Liver (tissue), 9 donors: ENCODE measurements around the gene CEP120. TPM values are rescaled to one million over a fixed set of nuclear protein-coding genes. Genes with fewer than 3 reads are reported as not detected.

Experiments used
- DNase-seq: peaks from one replicate; pipeline ENCODE4 v3.0.0-alpha.2; 2017; ENCODE audit warnings: low spot score
- H3K27ac ChIP-seq, 2 donors: one replicate each; pipeline ENCODE4 v1.7.0; 2013; ENCODE audit warnings: inconsistent platforms in 2 of 2, low read length in 2 of 2, control low read depth in 1 of 2, low read depth in 1 of 2, mild to moderate bottlenecking in 1 of 2
- H3K27me3 ChIP-seq, 4 donors: one replicate each; pipeline versions ENCODE4 v1.6.1 to v1.7.0; 2013; ENCODE audit warnings: low read length in 3 of 4, inconsistent platforms in 1 of 4, mild to moderate bottlenecking in 1 of 4, moderate library complexity in 1 of 4; ENCODE audit not compliant: control insufficient read depth in 4 of 4, insufficient read depth in 4 of 4
- H3K36me3 ChIP-seq, 4 donors: one replicate each; pipeline versions ENCODE4 v1.6.1 to v1.7.0; 2013; ENCODE audit warnings: low read length in 3 of 4, mild to moderate bottlenecking in 3 of 4, low read depth in 1 of 4, moderate library complexity in 1 of 4; ENCODE audit not compliant: control insufficient read depth in 4 of 4, insufficient read depth in 3 of 4
- H3K4me1 ChIP-seq, 4 donors: one replicate each; pipeline versions ENCODE4 v1.6.1 to v1.7.0; 2013; ENCODE audit warnings: low read length in 3 of 4, mild to moderate bottlenecking in 3 of 4, moderate library complexity in 1 of 4; ENCODE audit not compliant: control insufficient read depth in 4 of 4, insufficient read depth in 4 of 4
- H3K4me3 ChIP-seq, 3 donors: one replicate each; pipeline versions ENCODE4 v1.6.1 to v1.7.0; 2013; ENCODE audit warnings: low read length in 3 of 3, control low read depth in 1 of 3, low read depth in 1 of 3, mild to moderate bottlenecking in 1 of 3
- H3K9ac ChIP-seq, 2 donors: one replicate each; pipeline ENCODE4 v1.7.0; 2013; ENCODE audit warnings: low read length in 2 of 2, mild to moderate bottlenecking in 2 of 2, moderate library complexity in 2 of 2, control low read depth in 1 of 2, low read depth in 1 of 2
- H3K9me3 ChIP-seq, 4 donors: one replicate each; pipeline versions ENCODE4 v1.6.1 to v1.7.0; 2013; ENCODE audit warnings: low read length in 3 of 4; ENCODE audit not compliant: control insufficient read depth in 4 of 4
- ATF3 ChIP-seq: IDR thresholded peaks from 2 replicates; pipeline ENCODE4 v1.6.1; 2016; ENCODE audit warnings: antibody characterized with exemption
- CTCF ChIP-seq: fragments of 150-350 bp; IDR thresholded peaks from 2 replicates; pipeline ENCODE4 v1.5.1; 2017; ENCODE audit warnings: improper control_type of control experiment, low read depth, low read length; ENCODE audit not compliant: missing input control
- EGR1 ChIP-seq, 2 donors: IDR thresholded peaks; 2 replicates each; pipeline ENCODE4 v1.6.1; 2016 to 2018; ENCODE audit warnings: antibody characterized with exemption in 2 of 2, low read depth in 2 of 2
- FOXA1 ChIP-seq: IDR thresholded peaks from 2 replicates; pipeline ENCODE4 v1.6.1; 2016; ENCODE audit warnings: antibody characterized with exemption
- FOXA2 ChIP-seq: IDR thresholded peaks from 2 replicates; pipeline ENCODE4 v1.6.1; 2016; ENCODE audit warnings: antibody characterized with exemption
- GABPA ChIP-seq, 2 donors: IDR thresholded peaks in 1 of 2; conservative IDR thresholded peaks in 1 of 2; 2 replicates each; pipeline ENCODE4 v1.6.1; 2016; ENCODE audit warnings: antibody characterized with exemption in 2 of 2, mild to moderate bottlenecking in 1 of 2, moderate library complexity in 1 of 2
- HNF4A ChIP-seq, 2 donors: conservative IDR thresholded peaks; 2 replicates each; pipeline ENCODE4 v1.6.1; 2016; ENCODE audit warnings: antibody characterized with exemption in 2 of 2, mild to moderate bottlenecking in 2 of 2
- HNF4G ChIP-seq: IDR thresholded peaks from 2 replicates; pipeline ENCODE4 v1.6.1; 2016; ENCODE audit warnings: antibody characterized with exemption
- JUND ChIP-seq, 2 donors: IDR thresholded peaks; 2 replicates each; pipeline ENCODE4 v1.6.1; 2016; ENCODE audit warnings: antibody characterized with exemption in 2 of 2
- MAX ChIP-seq: IDR thresholded peaks from 2 replicates; pipeline ENCODE4 v1.6.1; 2016; ENCODE audit warnings: antibody characterized with exemption
- NR2F2 ChIP-seq: IDR thresholded peaks from 2 replicates; pipeline ENCODE4 v1.6.1; 2016; ENCODE audit warnings: antibody characterized with exemption
- RAD21 ChIP-seq, 2 donors: IDR thresholded peaks; 2 replicates each; pipeline ENCODE4 v1.6.1; 2016; ENCODE audit warnings: antibody characterized with exemption in 2 of 2, mild to moderate bottlenecking in 2 of 2
- REST ChIP-seq: IDR thresholded peaks from 2 replicates; pipeline ENCODE4 v1.6.1; 2016; ENCODE audit warnings: antibody characterized with exemption, mild to moderate bottlenecking
- RXRA ChIP-seq, 2 donors: IDR thresholded peaks; 2 replicates each; pipeline ENCODE4 v1.6.1; 2017 to 2018; ENCODE audit warnings: antibody characterized with exemption in 2 of 2, mild to moderate bottlenecking in 1 of 2
- SP1 ChIP-seq: IDR thresholded peaks from 2 replicates; pipeline ENCODE4 v1.6.1; 2018; ENCODE audit warnings: antibody characterized with exemption, mild to moderate bottlenecking
- TAF1 ChIP-seq: conservative IDR thresholded peaks from 2 replicates; pipeline ENCODE4 v1.6.1; 2016; ENCODE audit warnings: antibody characterized with exemption, mild to moderate bottlenecking
- YY1 ChIP-seq: IDR thresholded peaks from 2 replicates; pipeline ENCODE4 v1.6.1; 2016; ENCODE audit warnings: antibody characterized with exemption, mild to moderate bottlenecking
- ZBTB33 ChIP-seq: IDR thresholded peaks from 2 replicates; pipeline ENCODE4 v1.6.1; 2016; ENCODE audit warnings: antibody characterized with exemption
- WGBS: extraction: QIAGEN DNeasy Blood & Tissue Kit; methylation state at CpG from one replicate; pipeline ENCODE4 v1.1.7; 2013; 5-methylcytosine and 5-hydroxymethylcytosine counted together
- polyA plus RNA-seq, 2 donors: library from polyadenylated mRNA; stranded (reverse) in 1 of 2; unstranded in 1 of 2; fragments of 200-250 nt in 1 of 2; fragments of >200 nt in 1 of 2; fragmentation: Nextera tagmentation in 1 of 2; extraction: Ambion mirVana in 1 of 2; gene quantifications; one replicate each; pipeline versions ENCODE4 v1.2.1 to v1.2.3, GENCODE V29; 2013 to 2015
- total RNA-seq, 2 donors: library from RNA; depleted of rRNA; stranded (reverse); fragments of >200 nt; gene quantifications; one replicate each; pipeline ENCODE4 v1.2.3, GENCODE V29; 2014
- donor health status: healthy.
- donor health status: healthy.
- donor health status: healthy.
- donor health status: healthy.
- donor health status: healthy.

Gene CEP120
- total and polyA plus RNA-seq, 4 donors: 2.1 to 11.0 (median 6.7) TPM

- WGBS: 80% methylated on average over 4 of the region's 4 CpGs
- H3K4me1 ChIP-seq: no peaks in the 10 kb centered on the region
- H3K9ac ChIP-seq: no peak overlapping the region
- no peak overlapping the region for H3K4me3 ChIP-seq
- TF ChIP-seq REST: no peak
- no peak for TF ChIP-seq NR2F2
- no peak for TF ChIP-seq SP1
- no peak for TF ChIP-seq GABPA (IDR thresholded peaks at IDR 0.05 in 1 of 2, conservative IDR thresholded peaks at IDR 0.05 in 1 of 2)
- TF ChIP-seq YY1: no peak
- TF ChIP-seq RXRA (IDR thresholded peaks at IDR 0.05): no peak
- TF ChIP-seq JUND (IDR thresholded peaks at IDR 0.05): no peak
- no peak for TF ChIP-seq ZBTB33
- TF ChIP-seq FOXA2: no peak
- no peak for TF ChIP-seq ATF3
- no peak for TF ChIP-seq MAX
- TF ChIP-seq CTCF: no peak
- no peak for TF ChIP-seq EGR1 (IDR thresholded peaks at IDR 0.05; ENCODE audit: low read depth in 2 of 2)
- TF ChIP-seq TAF1: no peak
- TF ChIP-seq HNF4G: no peak
- no peak for TF ChIP-seq HNF4A (conservative IDR thresholded peaks at IDR 0.05)
- TF ChIP-seq RAD21 (IDR thresholded peaks at IDR 0.05): no peak
- no peak for TF ChIP-seq FOXA1
- H3K27me3 ChIP-seq: peaks cover 0 to 3% (median 0%) of the 10 kb centered on the region in 4 donors
- DNase-seq: no peak
- no peaks in the 10 kb centered on the region for H3K36me3 ChIP-seq
- no peaks in the 10 kb centered on the region for H3K9me3 ChIP-seq
- no peak overlapping the region for H3K27ac ChIP-seq
Measured at GRCh38 chr5:123300266-123300665, 122.9 kb downstream of the CEP120 start.

GRCh38 chr5:123299136-123299535, 124.1 kb downstream of the CEP120 start:
- H3K4me1 ChIP-seq: no peaks in the 10 kb centered on the region
- 84% methylated on average over 1 of the region's 1 CpG for WGBS
- no peak for TF ChIP-seq ZBTB33
- no peak for TF ChIP-seq JUND (IDR thresholded peaks at IDR 0.05)
- no peak for TF ChIP-seq HNF4A (conservative IDR thresholded peaks at IDR 0.05)
- TF ChIP-seq ATF3: no peak
- TF ChIP-seq RXRA (IDR thresholded peaks at IDR 0.05): no peak
- no peak for TF ChIP-seq NR2F2
- TF ChIP-seq FOXA1: no peak

More at GRCh38 chr5:123299136-123299535, 124.1 kb downstream of the CEP120 start:
- H3K36me3 ChIP-seq: no peaks in the 10 kb centered on the region
- no peaks in the 10 kb centered on the region for H3K9me3 ChIP-seq
- no peak overlapping the region for H3K9ac ChIP-seq
- no peak for DNase-seq
- no peak overlapping the region for H3K27ac ChIP-seq
- H3K27me3 ChIP-seq: no peaks in the 10 kb centered on the region
- no peak overlapping the region for H3K4me3 ChIP-seq
